G401.6 (cell line): ENCODE results near the gene SLC44A3.
"Not testable (repeated sequence)": the region's sequence is repeated elsewhere in the genome, so short reads cannot be mapped to it uniquely, and the experiment has no call there.

Source experiments
- FAIRE-seq: peaks from 2 replicates; lab custom pipeline; 2012; peaks lifted over from hg19 to GRCh38; lab: Jason Lieb, UNC

The SLC44A3 gene

DNA sequence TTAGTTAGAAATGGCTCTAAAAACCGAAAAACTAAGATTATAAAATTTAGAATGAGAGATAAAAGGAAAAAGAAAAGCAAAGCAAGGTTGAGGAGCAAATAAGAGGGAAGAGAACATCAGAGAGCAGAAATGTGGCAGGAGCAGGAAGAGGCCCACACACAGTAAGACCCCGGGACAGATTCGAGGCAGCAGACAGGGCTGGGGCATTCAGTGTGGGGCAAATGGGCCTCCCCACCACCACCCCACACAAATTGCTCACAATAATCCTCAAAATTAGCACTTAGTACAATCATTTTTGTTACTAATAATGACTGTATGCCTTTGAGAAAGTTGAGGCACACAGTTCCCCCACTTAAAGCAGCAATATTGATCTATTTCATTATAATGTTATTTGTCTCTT is 17.1 kb upstream of the SLC44A3 start:
- FAIRE-seq: no peak

DNA sequence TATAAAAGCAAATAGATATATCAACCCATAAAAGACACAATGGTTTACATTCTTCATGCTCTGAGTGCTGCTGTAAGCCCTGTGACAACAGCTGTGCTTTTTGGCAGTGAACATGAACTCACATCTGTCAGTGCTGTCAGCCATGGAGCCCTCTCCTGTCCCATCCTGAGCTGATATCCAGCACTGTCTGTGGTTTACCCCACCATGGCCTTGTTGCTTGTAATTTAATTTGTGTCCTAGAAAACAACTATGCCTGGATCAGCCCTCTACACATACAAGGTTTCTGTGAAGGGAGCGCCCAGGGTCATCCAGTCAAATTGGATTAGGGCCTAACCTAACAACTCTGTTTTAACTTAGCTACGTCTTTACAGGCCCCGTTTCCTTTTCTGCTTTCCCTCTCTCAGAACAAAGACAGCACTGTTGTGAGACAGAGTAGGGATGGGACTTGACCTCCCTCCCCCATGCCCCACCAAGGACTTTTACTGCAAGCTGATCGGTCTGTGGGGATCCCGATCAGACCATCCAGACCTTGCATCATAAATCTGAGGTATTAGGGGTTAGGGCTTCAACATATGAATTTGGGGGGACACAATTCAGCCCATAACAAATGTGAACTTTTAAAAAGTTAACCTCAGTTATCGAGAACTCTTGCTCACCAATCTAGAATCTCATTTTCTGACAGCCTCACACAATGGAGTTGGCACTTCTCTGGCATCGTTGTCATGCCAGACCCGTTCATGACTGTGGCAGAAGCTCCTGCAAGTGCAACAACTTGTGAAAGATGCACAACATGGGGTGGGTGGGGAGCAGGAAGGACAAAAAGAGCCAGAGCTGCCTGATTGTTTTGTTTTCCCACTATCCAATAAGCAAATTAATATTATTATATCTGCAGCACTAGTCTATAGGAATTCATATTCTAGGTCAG is 16.4 kb upstream of the SLC44A3 start:
- FAIRE-seq: no peak

DNA sequence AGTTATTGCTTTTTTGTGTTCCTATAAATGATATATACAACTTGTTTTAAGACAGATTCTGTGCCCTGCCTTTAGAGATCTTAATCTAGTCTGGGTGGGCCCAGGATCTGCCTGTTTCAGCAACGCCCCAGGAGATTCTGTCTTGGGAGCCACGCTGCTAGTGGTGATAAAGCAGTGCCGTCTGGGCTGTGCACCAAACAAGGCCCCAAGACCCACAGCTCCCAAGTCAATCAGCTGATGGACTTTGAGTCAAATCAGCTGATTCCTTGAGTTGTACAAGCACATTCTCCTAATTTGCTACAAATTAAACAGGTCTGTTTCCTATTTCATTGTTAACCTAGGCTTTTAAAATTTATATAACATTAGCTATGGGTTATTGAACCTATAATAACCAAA is 15.7 kb upstream of the SLC44A3 start:
- FAIRE-seq: no peak

DNA sequence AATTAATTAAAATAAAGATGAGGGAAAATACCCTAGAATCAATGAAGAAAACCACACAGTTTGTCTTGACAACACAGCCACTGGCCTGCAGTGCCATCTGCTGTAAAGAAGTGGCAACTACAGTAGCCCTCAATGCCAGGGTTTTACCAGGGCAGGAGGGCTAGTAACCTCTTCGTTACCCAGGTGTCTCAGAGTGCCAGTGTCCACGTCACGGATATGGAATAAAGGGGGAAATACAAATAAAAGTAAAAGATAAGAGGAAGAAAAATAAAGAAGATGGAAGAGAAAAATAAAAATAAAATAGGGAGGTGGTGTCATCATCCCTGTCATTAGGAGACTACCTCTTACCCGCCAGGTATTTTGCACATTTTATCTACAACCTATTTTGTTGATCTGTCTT is 14.2 kb upstream of the SLC44A3 start:
- FAIRE-seq: peak; percentile 79

DNA sequence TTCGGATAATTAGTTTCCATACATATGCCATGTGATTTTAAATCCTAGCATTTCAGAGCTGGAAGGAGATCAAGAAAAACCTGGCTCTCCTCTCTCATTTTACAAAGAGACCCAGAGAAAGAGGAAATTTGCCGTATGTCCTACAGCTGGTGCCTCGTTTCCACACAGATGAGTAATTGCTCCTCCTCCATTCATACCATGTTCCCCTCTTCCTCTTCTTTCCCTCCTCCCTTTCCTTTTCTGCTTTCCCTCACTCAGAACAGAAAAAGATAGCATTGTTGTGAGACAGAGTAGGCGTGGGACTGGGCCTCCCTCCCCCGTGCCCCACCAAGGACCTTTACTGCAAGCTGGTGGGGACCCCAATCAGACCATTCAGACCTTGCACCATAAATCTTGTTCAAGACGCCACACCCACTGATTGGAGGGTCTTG is 13.7 kb upstream of the SLC44A3 start:
- FAIRE-seq: no peak

DNA sequence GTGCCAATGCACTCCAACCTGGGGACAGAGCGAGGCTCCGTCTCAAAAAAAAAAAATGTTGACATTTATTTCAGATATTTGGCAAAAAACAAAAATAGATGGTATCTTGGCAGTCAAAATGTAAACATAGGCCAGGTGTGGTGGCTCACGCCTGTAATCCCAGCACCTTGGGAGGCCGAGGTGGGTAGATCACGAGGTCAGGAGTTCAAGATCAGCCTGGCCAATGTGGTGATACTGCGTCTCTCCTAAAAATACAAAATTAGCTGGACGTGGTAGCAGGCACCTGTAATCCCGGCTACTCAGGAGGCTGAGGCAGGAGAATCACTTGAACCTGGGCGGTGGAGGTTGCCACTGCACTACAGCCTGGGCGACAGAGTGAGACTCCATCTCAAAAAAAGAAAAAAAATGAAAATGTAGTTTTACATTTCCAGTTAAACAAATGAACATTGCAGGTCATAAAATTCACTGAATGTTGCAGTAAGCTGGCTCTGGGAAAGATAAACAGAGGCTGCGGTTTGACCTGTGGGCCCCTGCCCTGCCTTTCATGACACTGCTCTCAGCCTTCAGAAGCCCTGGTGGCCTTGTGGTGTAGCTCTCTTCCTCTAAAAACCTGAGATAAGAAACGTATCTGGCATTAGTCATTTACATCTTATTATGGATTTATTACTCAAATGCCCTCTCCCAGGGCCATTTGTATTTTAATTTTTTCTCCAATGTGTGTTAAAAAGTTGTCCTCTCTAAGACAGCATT is 12.2 kb upstream of the SLC44A3 start:
- no peak for FAIRE-seq

DNA sequence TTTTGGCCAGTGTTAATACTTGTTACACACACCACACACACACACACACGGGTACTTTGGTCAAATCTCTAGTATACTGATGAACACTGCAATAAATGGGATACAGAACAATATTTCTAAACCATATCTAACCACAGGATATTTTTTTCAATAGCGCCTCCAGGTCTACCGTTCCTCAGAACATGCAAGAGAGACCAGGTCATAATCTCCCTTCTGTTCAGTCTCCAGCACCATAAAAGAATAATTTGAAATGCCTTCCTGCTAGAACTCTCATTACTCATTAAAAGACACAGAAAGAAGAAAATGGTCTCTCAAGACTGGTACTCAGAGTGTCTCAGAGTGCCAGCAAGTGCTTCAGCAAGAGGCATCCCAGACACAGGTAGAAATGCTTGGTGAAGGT is 11.5 kb upstream of the SLC44A3 start:
- FAIRE-seq: no peak

DNA sequence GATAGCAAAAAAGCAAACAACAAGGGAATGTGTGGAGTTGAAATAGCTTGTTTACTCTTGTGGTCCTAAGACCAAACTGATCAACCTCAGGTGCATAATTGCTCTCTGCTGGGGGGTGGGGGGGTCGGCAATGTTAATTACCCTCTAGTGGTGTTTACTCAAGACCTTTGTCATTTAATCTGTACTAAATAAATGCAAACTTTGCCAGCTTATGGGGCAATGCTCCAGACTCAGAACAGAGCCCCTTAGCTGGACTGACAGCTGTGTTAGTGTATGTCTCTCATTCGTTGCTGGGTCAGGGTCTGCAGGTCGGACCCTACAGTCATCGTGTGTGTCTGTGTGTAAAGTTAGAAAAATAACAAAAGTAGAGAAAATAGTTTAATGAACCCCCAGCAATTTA is 7.2 kb upstream of the SLC44A3 start:
- no peak for FAIRE-seq

DNA sequence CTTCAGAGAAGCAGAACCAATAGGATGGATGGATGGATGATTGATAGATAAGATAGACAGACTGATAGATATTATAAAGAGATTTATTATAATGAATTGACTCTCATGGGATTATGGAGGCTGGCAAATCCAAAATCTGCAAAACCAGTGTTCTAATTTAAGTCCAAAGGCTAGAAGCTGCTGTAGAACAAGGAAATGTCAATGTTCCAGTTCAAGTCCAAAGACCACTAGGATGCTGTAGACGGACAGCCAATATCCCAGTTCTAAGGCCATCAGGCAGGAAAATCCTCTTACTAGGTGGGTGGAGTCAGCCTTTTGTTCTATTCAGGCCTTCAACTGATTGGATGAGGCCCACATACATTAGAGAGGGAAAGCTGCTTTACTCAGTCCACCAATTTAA is 4.1 kb upstream of the SLC44A3 start:
- no peak for FAIRE-seq

DNA sequence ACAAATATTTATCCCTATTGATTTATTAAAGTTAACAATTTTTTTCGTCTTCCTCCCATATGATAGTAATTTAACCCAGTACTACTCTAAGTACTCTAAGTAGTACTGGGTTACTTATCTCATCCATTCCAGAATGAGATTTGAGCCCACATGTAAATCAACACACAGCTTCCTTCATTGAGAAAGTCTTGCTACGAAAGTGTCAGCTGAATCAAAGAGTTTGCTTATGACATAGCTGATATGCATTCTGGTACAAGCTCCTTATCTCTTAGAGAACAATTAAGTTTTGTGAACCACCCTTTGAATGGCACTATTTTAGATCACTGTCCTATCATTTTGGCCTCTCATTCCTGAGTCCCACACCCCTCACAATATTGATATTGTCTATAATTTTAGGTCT is 2.4 kb upstream of the SLC44A3 start:
- no peak for FAIRE-seq

DNA sequence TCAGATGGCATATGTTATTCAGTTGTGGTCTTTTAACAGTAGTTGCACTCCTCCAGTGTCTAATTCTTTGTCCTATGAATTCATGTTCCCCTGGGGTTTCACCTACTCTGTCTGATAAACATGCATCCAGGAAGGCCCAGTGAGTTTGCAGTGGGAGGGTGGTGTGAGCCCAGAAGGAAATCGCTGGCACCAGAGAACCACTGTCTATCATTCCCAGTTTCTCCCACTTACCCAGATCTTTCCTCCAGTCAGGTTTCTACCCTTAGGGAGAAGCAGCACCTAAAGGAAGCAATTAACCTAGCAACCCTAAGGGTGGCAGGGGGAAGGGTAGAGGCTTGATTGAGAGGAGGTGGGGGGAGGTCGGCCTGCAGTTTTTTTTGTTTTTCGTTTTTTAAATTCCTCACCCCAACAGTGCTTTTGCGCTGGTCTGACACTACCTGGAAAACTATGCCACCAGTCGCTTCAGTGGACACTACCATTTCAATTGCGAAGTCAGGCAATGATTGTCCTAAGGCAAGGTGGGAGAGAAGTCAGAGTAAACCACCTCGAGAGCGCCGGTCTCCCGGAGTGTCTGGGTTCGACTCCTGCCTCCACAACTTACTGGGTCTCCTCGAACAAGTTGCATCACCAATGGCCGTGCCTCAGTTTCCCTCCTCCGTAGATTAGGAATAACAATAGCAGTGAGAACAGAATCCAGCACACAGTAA is 766 bp upstream of the SLC44A3 start:
- FAIRE-seq: no peak

DNA sequence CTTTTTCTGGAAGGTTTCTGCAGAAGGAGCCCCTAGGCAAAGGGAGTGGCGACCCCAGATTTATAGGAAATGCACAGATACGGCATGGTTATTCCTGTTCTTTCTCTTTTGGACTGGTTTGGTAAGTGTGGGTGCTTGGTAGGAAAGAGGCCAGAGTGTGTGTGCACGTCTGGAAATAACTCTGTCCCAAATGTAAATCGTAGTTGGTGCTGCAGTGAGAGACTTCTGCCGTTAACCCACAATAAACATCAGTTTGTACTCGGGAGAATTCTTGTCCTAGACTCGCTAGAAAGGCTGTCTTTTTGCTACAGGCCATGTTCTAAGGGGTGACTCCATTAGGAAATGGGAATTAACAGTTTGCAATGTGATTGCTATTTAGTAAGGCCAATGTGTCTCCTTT is 779 bp downstream of the SLC44A3 start:
- FAIRE-seq: no peak

DNA sequence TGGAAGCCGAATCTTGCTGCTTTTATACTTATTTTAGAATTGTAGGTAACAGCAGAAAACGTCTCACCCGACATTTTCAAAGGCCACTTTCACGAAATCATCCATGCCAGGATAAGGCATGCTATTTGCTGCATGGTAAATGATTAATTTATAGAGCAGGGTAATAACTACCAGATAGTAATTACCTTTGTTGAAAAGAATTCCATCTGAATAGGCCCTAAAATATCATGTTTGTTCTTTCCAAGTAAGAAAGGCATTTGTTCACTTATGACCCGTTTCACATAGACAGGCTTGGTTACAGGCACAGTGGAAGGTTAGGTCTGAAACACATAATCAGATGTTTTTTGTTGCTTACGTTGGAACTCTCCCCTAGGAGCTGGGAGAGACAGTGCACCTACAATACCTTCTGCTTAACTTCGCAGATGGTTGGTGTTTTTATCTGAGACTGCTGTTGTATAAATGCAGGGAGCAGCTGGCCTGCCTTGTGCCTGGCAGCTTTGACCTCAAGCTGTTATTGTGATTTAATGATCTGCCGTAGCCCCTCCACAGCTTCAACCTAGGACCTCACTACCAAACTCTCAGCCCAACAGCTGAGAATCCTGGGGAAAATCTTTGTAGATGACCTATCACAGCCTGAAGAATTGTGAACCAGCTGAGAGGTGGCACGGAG is 1.6 kb downstream of the SLC44A3 start:
- FAIRE-seq: no peak

DNA sequence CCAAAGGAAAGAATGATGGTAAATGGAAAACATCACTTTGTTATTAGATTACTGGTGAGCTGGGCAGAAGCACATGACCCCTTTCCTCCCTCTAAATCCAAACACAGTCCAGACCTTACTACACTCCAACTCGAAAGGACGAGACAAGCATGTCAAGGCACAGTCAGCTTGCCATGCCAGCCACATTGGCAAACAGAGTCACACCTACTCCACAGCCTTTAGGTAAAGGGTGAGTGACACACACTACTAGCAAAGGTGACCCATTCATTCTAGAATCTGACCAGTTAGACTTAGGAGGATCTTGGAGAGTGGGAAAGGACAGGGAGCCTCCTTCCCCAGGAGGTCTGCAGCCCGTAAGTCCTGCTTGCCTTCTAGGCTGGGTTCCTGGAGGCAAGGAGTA is 3.0 kb downstream of the SLC44A3 start:
- FAIRE-seq: no peak

DNA sequence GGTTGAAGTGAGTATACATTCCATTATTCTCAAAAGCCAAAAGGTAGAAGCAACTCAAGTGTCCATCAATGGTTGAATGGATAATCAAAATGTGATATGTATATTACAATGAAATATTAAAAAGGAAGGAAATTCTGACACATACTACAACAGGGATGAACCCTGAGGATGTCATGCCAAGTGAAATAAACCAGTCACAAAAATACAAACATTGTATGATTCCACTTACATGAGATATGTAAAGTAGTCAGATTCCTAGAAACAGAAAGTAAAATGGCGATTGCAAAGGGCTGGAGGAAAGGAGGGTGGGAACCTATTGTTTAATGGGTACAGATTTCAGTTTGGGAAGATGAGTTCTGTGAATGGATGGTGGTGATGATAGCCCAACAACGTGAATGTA is 5.8 kb downstream of the SLC44A3 start:
- FAIRE-seq: no peak

DNA sequence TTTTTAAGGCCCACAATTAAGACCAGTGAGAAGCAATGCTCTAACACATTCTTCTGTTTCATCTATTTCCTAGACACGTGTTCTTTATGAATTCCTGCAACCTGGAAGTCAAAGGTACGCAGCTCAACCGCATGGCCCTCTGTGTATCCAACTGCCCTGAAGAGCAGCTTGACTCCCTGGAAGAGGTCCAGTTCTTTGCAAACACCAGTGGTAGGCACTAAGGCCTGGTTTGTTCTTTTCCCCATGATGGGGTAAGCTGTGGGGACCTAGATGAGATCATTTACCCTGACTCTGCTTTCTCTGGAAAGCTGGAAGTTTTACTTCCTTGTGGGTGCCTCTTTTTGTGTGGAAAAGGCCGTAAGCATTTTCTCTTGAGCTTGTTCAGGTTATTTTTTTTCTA is 7.3 kb downstream of the SLC44A3 start:
- no peak for FAIRE-seq

DNA sequence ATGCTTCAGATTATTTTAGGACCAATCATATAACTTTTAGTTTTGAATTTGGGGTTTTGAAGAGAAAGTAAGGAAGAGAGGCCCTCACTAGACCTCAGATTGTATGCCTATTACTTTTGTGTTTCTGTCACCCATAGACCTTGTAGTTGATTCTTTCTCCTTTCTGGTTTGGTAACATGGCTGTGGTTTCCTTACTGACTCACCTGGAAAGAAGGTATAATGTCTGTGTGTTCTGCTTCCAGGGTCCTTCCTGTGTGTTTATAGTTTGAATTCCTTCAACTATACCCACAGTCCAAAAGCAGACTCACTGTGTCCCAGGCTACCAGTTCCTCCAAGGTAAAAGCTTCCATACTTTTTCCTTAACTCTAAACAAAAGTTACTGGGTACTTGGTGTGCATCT is 8.1 kb downstream of the SLC44A3 start:
- no peak for FAIRE-seq

DNA sequence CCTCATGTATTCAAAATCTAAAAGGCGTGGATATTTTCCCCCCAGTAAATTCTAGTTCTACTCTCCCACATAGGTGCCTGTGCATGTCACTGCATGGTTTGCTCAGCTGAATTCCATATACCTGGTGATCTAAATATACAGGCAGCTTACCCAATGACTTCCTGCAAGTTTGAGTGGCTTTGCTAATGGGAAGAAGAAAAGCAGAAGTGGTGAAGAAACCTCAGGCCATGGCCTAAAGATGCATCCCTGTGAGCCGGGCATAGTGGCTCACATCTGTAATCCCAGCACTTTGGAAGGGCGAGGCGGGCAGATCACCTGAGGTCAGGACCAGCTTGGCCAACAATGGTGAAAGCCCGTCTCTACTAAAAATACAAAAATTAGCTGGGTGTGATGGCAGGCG is 11.5 kb downstream of the SLC44A3 start:
- FAIRE-seq: no peak

DNA sequence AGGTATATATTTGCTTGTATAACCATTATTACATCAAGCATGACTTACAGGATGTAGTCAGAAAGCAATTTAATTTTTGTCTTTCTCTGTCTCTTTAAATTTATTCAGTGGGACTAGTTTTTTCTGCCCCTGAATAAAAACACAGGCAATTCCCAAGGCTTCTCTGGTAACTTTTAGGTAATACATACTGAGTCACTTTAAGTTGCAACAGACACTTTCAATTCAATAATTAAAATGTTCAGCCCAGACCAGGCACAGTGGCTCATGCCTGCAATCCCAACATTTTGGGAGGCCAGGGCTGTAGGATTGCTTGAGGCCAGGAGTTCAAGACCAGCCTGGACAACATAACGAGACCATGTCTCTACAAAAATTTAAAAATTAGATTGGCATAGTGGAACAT is 12.3 kb downstream of the SLC44A3 start:
- FAIRE-seq: peak; percentile 65

DNA sequence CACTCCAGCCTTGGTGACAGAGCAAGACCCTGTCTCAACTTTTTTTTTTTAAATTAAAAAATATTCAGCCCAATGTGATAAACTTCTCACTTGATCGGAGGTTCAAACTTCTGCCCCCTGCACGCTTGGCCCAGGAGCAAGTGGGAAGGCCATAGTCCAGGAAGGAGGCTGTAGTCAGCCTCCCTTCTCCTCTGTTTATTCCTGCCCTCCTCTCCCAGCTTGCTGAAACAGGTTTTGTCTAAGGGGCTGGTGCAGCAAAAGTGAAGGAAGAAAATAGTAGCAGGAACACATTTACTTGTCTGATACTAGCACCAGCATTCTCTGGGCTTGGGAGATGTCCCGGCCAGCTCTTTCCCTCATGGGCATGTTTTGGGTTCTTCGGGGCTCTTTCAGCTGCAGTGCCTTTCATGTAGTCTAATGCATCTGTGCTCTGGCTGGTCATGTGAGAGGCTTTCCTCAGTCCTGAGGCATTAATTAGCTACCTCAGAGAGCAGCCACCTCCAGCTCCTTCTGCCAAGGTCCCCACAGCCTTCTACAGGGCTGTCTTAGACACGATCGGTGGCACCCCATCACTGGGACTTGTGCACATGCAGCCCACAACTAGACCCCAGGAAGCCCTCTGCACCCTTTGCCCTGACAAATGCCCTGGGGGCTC is 12.9 kb downstream of the SLC44A3 start:
- FAIRE-seq: no peak

DNA sequence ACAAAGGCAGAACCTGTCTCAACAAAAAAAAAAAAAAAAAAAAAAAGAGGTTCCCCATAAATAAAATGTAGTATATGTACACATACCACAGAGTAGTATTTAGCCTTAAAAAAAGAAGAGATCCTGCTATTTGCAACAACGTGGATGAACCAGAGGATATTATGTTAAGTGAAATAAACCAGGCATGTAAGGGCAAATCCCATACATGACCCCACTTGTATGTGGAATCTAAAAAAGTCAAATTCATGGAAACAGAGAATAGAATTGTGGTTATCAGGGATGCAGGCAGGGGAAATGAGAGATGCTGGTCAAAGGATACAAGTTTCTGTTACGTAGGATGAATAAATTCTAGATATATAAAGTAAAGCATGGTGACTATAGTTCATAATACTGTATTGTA is 16.7 kb downstream of the SLC44A3 start:
- FAIRE-seq: no peak

DNA sequence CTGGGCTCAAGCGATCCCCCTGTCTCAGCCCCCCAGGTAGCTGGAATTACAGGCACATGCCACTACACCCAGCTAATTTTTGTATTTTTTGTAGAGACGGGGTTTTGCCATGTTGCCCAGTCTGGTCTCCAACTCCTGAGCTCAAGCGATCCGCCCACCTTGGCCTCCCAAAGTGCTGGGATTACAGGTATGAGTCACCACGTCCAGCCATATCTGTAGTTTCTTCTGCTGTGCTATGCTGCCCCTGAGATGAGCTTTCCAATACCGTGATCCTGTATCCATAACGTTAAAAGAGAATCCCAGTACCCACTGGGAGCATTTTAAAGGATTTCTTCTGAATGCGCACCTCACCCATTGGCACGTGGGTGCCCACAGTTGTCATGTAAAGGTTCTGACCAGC is 20.2 kb downstream of the SLC44A3 start:
- FAIRE-seq: not testable (repeated sequence)
